HG03457 (cell line): ENCODE data around the gene ANTXR2.
"Not testable (repeated sequence)": the region's sequence is repeated elsewhere in the genome, so short reads cannot be mapped to it uniquely, and the experiment has no call there.

Source experiments
- ATAC-seq: cut with Tn5 transposase; IDR thresholded peaks from one replicate; pipeline ENCODE4 v1.9.1; 2021; ENCODE audit warnings: moderate number of reproducible peaks; ENCODE audit not compliant: unreplicated experiment

The ANTXR2 gene

DNA sequence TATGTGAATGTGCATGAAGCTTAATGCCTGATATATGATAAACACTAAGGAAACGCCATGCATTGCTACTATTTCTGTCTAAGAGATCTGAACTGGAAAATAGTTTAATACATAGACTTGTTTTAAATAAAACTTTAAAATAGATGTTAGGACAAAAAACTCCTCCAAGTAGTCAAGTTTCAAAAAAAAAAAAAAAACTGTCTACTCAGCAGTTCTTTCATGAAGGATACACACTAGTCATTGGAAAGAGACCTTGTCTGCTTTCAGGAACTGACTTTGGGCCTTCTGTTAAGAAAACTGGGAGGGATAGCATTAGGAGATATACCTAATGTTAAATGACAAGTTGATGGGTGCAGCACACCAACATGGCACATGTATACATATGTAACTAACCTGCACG lies 138.4 kb downstream of the ANTXR2 start:
- no peak for ATAC-seq

DNA sequence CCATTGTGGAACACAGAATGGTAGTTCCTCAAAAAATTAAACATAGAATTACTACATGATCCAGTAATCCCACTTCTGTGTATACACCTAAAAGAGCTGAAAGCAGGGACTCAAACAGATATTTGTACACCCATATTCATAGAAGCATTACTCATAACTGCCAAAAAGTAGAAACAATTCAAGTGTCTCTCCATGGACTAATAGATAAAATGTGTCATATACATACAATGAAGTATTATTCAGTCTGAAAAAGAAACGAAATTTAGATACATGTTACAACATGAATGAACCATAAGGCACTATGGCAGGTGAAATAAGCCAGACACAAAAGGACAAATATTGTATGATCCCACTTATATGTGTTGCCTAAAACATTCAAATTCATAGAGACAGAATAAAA lies 145.1 kb downstream of the ANTXR2 start:
- ATAC-seq, result no peak

DNA sequence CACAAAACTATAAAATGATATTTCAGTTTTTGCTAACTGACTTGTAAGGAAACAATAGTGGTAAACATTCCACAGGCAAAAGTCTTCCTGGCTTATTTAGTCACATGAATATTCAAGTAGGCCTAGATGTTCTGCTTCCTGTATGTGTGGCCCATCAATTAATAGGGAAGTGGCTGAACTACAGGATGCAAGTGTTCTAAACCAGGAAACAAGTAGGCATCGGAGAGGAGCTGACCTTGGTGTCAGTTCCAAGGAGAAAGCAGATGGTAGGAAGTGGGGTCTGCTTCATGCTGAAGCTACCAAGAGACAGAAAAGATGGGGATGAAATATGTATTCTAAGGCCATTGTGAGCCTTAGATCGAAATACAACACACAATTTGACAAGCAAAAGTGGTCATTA lies 149.7 kb downstream of the ANTXR2 start:
- ATAC-seq, result no peak

DNA sequence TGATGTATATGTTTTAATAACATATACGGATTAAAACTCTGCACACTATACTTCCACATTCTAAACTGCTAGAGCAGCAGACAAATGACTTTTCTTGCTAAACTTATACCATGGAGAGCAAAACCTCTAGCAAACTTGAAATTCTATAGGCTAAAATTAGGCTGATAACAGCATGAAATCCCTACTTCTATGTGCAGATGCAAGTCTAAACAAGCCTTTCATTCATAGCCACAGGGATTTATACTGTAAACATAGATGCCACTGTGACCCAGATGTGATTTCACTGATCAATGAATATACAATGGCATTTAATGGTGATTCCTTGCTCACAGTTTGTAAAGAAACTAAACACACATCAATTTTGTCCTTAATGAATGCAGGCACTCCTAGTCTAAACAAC lies 151.0 kb downstream of the ANTXR2 start:
- ATAC-seq, result no peak

DNA sequence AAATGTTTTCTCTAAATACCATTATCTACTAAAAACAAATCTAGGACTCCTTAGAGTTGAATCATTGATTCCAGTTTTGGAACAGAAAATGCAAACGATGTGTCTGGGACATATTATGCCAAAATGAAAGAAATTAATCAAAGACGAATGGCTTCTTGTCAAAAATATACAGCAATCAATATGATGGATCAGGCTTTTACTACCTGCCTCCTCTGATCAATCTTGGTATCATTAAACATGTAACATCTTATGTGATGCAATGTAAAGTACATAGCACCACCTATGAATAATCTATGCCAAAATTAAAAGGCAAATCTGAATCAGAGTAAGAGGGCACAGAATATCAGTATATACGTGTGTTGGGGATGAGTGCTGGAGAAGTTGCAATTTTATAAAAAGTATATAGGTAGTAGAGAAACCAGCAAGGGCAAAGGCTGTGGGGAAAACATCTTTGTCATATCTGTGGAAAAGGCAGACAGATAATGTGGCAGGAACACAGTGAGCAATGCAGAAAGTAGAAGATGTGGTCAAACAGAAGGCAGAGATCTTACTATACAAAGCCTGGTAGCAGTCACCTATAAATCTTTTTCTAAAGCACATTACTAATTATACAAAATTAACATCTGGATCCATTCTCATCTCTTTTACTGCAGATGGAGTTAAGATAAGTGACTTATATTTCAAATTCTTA lies 152.7 kb downstream of the ANTXR2 start:
- ATAC-seq, result no peak

DNA sequence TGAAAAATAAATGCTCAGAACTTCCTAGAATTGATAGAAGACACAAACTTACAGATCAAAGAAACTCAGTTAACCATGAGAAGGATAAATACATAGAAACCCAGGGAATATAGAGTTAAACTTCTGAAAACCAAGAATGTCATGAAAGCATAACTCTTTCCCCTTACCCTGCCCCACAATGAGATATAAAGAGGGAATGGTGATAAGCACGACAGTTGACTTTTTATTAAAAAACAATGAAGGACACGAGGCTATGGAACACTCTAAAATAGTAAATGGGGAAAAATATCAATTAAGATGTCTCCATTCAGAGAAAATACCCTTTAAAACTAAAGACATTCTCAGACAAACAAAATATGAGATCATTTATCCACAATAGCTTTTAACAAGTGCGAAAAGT lies 154.7 kb downstream of the ANTXR2 start:
- ATAC-seq, result no peak

DNA sequence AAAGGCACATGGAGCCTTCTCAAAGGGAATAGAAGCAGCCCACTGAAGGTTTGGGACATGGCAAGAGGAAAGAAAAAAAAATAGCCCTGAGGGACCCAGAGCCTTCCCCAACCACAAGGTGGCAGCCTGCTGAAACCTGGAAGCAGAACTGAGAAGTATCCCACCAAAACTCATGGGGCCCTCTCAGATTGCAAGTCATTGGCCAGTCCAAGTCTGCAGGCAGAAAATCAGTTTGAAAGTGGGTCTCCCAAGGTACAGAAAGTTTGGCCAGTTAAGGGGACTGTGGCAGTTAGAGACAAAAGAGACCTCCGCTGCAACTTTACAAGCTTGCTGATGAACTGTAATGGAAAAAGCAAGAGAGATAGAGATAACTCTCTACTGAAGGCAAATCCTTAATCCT lies 155.8 kb downstream of the ANTXR2 start:
- ATAC-seq, result peak; percentile 66

DNA sequence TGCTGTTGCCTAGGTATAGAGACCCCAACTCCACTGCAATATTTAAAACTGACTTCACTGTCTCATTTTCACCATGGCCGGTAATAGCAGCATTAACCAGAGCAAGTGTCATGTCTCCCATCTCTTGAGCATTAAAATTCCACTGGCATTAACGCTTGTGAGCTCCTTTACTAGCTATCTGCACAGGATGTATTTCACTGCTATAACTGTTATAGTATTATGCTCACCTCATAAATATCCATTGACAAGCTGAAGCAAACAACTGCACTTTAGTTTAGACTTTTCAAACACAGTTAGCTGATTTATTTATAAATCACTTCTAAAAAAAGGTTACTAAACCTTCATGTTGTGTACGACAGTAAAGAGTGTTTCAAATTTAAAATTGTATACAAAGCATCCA lies 157.8 kb downstream of the ANTXR2 start:
- no peak for ATAC-seq

DNA sequence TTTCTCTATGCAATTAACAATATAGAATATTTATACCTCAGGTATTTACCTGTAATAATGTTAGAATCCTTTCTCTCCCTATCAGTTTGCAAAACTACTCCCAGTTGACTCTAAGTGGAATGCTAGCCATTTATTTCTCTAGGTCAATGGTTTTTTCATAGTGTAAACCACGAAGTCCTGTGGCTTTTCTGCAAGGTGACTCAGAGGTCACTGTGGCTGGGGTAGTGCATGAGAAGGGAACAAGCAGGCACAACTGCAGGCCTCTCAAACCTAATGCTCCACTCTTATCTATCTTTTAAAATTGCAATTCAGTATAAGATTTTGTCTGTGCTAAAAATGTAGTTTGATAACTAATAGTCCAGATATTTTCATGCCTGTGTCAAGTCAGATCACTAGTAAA lies 159.4 kb downstream of the ANTXR2 start:
- no peak for ATAC-seq

DNA sequence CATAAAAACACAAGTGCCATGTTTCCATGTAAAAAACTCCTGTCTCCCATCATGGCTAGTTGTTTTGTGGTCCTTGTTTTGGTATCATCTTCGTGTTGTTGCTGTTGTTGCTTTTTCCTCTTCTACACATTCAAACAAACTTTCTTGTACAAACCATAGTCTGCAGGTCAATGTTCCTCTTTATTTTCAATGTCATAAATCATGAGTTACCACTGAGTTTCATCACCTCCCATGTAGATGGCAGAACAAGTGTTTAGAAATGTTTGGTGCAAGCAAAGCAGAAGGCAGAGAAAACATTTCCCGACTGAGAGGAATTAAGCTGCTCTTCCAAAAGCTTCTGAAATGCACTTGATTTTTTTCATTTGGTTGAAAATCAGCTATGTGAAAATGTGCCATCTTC lies 166.0 kb downstream of the ANTXR2 start:
- no peak for ATAC-seq

DNA sequence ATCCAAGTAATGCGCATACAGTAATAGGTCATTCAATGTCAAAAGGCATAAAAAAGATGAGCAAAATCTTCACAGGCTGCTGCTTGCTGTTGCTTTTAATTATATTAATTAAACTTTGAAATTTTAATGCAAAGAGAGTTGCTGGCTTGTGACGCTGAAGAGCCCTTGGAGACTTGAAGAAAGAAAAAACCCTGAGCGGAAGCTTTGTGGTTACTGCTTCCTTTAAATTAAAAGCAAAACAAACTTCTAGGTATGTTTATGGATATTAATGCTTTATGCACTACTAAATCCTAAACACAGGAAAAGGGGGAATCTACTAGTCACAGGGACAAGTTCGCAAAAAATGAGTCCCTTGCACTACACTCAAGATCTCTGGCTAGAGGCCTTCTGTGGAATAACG lies 166.7 kb downstream of the ANTXR2 start:
- ATAC-seq, result no peak

DNA sequence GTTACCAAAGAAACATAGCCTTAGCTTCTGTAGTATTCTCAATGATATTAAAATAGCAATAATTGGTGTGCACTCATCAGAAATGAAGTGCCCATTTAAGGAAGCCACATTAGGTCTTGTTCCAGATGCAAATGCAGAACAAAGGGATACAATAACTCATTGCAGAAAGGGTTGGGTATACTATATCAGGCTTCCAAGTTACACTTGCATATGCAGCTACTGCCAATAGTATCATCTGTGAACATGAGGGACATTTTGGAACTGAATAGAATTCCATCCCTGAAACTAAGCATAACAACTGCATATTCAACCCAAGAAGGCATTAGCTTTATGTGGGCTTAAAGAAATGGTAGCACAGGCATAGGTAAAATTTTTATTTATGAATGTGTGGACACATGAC lies 167.8 kb downstream of the ANTXR2 start:
- ATAC-seq, result no peak

DNA sequence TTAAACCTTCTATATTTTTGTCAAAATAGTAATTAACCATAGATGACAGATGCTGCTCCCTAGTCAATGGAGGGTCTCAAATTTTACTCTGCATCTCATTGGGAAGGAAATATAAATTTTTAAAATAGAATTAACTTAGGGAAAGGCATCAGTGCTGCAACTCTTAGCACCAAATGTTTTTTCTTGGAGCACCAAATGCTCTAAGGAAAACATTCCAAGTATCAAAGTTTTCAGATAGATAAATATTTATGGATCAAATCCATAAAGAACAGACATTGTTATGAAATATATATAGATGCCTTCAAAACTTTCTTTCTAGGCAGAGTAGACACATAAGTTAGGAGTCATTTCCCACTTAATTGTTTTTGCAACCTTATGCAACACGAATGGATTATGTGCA lies 168.7 kb downstream of the ANTXR2 start:
- no peak for ATAC-seq

DNA sequence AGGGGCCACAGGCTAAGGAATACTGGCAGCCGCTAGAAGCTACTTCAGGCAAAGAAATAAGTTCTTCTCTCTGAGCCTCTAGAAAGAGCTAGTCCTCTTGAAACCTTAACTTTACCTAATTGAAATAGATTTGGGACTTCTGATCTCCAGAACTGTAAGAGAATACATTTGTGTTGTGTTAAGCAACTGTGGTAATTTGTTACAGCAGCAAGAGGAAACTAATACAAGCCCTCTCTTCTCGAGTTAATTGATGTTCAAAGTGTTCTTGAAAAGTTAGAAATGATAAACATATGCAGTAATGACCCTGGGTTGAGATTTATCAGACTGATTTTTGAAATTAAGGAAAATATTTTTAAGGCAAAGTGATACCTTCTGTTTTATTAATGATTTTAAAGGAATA lies 172.8 kb downstream of the ANTXR2 start:
- no peak for ATAC-seq

DNA sequence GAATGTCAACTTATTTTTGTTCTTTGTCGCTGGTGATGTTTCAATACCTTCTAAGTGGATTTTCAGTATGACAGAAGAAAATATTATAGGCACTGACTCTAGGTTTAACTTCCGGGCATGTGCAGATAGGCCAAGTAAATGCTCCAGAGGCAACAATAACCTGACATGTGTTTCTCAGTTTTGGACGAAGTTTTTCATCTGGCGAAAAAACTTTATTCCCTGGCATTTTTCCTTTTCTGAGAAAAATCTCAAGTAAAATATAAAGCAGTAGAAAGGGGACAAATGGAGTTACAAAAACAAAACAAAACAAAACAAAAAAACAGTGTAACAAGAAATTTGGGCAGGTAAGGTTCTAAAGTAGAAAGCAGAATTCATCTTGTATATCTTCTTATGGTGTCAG lies 173.5 kb downstream of the ANTXR2 start:
- ATAC-seq, result no peak

DNA sequence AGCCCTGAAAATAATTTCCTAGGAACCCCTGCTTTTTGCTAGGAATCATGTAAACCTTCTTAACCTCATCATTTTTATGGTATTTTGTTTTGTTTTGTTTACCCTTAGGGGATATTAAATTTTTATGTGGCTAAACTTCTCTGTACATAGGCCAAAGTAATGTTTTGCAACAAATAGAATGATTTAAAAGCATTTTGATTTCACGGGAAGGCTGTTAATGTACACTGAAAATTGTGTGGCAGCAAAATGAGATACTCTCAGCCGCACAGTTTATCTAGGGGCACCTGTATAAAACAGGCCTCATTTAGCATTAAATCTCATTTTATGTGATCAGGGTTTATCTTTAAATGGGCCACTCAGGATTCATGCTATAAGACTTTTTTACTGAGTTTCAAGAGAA lies 175.0 kb downstream of the ANTXR2 start:
- ATAC-seq, result no peak

DNA sequence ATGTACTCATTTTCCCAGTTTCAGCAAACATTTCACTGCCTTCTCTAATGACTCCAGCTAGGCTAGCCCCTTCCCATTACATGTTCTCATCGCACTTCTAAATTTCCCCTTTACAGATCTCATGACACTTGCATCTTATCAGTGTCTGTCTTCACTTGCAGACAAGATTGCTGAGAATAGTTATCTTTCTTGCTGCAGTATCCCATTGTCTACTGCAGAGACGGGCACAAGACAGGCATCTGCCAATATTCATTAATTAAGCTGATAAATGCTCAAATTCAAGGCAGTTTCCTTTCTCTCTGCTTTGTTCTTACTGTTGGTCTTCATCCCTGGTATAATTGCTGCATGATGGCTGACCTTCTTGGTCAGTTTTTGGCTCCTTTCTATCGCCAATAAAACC lies 175.9 kb downstream of the ANTXR2 start:
- no peak for ATAC-seq

DNA sequence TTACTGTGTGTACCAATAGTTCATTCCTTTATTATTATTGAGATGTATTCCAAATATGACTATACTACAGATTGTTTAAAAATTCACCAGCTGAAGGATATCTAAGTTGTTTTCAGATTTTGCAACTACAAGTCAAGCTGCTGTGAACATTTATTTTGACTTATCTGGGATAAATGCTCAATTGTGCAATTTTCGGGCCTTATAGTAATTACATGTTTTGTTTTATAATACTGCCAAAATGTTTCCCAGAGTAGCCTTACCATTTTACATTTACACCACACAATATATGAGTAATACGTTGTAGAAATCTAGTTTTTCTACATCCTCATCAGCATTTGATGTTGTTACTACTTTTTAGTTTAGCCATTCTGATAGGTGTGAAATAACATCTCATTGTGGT lies 179.6 kb downstream of the ANTXR2 start:
- no peak for ATAC-seq

DNA sequence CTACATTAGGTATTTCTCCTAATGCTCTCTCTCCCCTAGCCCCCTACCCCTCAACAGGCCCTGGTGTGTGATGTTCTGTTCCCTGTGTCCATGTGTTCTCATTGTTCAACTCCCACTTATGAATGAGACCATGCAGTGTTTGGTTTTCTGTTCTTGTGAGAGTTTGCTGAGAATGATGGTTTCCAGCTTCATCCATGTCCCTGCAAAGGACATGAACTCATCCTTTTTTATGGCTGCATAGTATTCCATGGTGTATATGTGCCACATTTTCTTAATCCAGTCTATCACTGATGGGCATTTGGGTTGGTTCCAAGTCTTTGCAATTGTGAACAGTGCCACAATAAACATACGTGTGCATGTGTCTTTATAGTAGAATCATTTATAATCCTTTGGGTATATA lies 184.0 kb downstream of the ANTXR2 start:
- not testable (repeated sequence) for ATAC-seq

DNA sequence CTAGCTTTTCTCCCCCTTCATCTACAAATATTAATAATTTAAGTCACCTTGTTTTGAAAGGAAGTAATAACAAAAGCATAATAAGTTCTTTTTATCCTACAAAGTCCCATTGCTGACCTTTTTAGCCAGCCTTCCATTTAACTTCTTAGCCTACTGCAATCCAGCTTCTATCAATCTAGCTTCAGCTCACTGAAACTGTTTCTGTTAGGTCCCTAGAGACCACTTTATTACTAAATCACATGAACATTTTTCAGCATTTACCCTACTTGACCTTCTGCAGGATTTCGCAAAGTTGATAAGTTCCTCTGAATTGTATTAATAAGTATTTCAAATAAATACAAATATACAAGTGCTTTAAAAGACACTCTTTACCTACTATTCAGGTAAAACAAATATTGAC lies 186.5 kb downstream of the ANTXR2 start:
- no peak for ATAC-seq

DNA sequence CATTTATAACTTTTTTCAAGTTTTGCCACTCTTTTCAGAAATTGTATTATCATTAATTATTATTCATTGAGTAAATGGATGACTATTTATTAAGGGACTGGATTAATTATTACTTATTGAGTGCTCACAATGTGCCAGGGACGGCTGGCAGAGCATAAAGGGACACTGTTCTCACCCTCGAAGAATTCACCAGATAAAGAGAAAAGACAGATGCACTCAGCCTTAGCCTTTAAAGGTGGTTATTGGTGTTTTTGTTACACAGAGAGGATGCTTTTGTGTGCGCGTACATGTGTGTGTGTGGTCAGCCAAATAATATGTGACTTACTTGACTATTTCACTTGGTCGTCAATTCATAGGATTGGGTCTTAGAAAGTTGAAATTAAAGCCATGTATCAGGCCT lies 187.0 kb downstream of the ANTXR2 start:
- no peak for ATAC-seq

DNA sequence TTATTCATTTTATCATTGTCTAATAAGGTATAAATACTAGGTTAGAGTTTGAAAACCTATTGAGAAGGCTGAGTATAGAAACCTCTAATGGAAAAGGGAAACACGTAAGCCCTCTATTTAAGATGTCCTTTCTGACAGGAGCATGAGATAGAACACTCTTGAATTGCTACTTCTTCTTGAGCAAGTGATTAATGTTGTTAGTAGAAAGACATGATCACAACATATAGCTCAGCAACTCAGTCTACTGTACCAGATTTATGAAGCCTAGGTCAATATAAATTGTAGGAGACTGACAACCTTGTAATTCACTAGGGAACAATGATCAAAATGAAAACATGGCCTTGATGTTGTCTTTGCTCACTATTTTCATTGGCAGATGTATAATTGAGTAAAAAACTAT lies 189.7 kb downstream of the ANTXR2 start:
- no peak for ATAC-seq

DNA sequence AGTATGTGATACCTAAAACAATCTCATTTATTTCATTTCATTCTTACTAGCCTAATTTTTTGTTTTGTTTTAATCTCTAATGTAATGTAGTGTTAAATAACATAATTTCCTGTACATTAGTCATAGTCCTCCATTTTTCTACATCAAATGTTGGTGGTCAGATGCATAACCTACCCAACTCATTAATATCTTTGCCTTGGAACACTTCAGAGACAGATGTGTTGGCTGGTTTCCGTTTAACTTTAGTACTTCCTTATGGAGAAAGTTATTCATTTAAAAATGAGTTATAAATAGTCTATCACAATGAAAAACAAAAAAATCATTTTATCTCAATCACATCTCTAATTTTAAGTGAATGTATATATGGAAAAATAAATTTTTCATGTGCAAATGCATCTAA lies 190.2 kb downstream of the ANTXR2 start:
- no peak for ATAC-seq

DNA sequence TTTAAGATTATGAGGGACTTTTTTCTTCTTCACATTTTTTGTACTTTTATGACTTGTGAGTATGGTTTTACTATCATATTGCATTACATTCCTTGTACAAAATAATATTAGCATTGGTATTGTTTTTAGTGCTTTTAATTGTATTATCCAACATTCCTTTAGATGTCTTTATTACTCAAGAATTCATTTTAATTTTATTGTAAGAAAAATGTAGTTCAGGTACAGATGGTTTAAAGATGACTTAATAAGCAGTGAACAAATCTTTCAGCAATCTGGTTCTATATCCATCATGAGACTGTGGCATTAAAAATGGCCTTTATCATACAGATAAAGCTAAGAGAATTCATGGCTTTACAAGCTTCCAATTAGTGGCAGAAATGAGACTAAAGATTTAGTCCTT lies 191.6 kb downstream of the ANTXR2 start:
- no peak for ATAC-seq
